NT2/D1 (cell line): ENCODE data around the gene SIL1.

Source experiments
- DNase-seq: peaks from one replicate; pipeline ENCODE4 v3.0.0-alpha.2; 2011; ENCODE audit warnings: low read depth, low spot score
- H3K27me3 ChIP-seq: 2 replicates; pipeline ENCODE4 v1.6.0; 2011; ENCODE audit warnings: mild to moderate bottlenecking; ENCODE audit not compliant: insufficient read length, insufficient read depth
- H3K36me3 ChIP-seq: 2 replicates; pipeline ENCODE4 v1.6.1; 2011; ENCODE audit warnings: mild to moderate bottlenecking, low read length, mixed read lengths; ENCODE audit not compliant: insufficient read depth, insufficient read length
- H3K4me1 ChIP-seq: 2 replicates; pipeline ENCODE4 v1.5.1; 2011; ENCODE audit not compliant: insufficient read depth, insufficient read length
- H3K4me3 ChIP-seq: 2 replicates; pipeline ENCODE4 v1.5.1; 2011; ENCODE audit warnings: low read depth; ENCODE audit not compliant: insufficient read length
- H3K9ac ChIP-seq: 2 replicates; pipeline ENCODE4 v1.6.0; 2011; ENCODE audit warnings: low read depth; ENCODE audit not compliant: insufficient read length
- H3K9me3 ChIP-seq: 2 replicates; pipeline ENCODE4 v1.5.1; 2011; ENCODE audit warnings: mild to moderate bottlenecking, low read length; ENCODE audit not compliant: insufficient read depth
- SUZ12 ChIP-seq: IDR thresholded peaks from 2 replicates; pipeline ENCODE4 v1.6.1; 2011; ENCODE audit not compliant: insufficient read length, insufficient read depth; ENCODE audit errors: extremely low read depth
- YY1 ChIP-seq: IDR thresholded peaks from 2 replicates; pipeline ENCODE4 v1.6.1; 2011; ENCODE audit not compliant: insufficient read length, insufficient read depth
- ZNF274 ChIP-seq: IDR thresholded peaks from 2 replicates; pipeline ENCODE4 v1.6.1; 2011; ENCODE audit warnings: mild to moderate bottlenecking, low read depth, low read length

Gene SIL1

DNA sequence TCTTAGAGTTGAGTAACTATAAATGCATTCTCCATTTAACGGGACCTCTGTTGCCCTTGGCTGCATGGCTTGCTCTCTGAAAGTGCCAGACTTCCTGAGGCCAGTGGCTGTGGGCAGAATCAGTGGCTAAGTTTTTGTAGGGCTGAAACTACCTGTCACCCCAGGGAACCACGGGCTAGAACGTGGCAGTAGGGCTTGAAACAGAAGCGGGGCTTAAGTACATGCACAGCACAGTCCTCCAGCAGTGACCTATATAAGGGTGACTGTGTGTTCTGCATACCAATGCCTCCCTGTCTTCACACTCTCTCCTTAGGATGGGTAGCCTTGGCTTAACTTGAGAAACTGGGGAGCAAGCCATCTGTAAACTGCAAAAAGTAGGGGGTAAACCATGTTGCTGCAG lies 279.5 kb downstream of the SIL1 start:
- Histone ChIP-seq H3K9ac (no peak overlapping the region), H3K36me3 (peaks cover 25% of the 10 kb centered on the region), H3K4me3 (no peak overlapping the region), H3K27me3 (no peaks in the 10 kb centered on the region), H3K9me3 (no peaks in the 10 kb centered on the region), H3K4me1 (peaks cover 3% of the 10 kb centered on the region)
- TF ChIP-seq YY1 (no peak), ZNF274 (no peak), SUZ12 (no peak)
- DNase-seq: no peak

DNA sequence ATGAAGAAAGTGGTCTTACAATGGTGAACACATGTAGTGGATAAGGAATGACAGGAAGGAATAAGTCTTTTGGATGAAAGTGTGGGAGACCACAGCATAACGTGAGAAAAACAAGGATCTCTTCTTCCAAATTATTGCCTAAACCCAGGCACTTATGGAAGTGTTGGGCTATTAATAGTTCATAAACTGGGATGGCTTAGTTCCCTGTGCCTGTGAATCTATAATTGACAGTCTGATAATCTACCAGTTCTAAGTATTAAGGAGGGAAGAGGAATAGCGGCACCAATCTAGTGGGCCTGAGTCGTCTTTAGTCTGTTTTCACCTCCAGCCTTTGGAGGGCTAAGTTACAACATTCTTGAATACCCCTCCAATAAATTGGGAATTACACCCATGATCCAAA lies 283.8 kb downstream of the SIL1 start:
- Histone ChIP-seq H3K27me3 (no peaks in the 10 kb centered on the region), H3K36me3 (peaks cover 27% of the 10 kb centered on the region), H3K9ac (no peak overlapping the region), H3K4me1 (peaks cover 3% of the 10 kb centered on the region), H3K4me3 (no peak overlapping the region), H3K9me3 (no peaks in the 10 kb centered on the region)
- no peak for DNase-seq
- TF ChIP-seq ZNF274: no peak
- no peak for TF ChIP-seq YY1
- no peak for TF ChIP-seq SUZ12

DNA sequence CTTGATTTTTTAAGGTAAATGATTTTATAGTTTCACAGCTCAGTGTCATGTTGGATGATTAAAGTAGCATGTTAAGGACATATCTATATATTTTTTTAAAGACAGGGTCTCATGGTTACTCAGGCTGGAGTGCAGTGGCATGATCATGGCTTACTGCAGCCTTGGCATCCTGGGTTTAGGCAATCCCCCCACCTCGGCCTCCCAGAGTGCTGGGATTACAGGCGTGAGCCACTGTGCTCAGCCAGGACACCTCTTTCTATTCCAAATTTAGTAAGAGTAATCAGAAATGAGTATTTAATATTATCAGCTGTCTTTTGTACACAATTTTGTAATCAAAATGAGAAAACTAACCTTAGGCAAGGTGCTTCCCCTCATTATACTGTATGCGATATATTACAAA lies 284.4 kb downstream of the SIL1 start:
- peaks cover 3% of the 10 kb centered on the region for H3K4me1 ChIP-seq
- H3K9ac ChIP-seq: no peak overlapping the region
- no peaks in the 10 kb centered on the region for H3K27me3 ChIP-seq
- H3K36me3 ChIP-seq: peaks cover 26% of the 10 kb centered on the region
- no peak for DNase-seq
- TF ChIP-seq SUZ12: no peak
- TF ChIP-seq YY1: no peak
- TF ChIP-seq ZNF274: no peak
- H3K9me3 ChIP-seq: no peaks in the 10 kb centered on the region
- H3K4me3 ChIP-seq: no peak overlapping the region

DNA sequence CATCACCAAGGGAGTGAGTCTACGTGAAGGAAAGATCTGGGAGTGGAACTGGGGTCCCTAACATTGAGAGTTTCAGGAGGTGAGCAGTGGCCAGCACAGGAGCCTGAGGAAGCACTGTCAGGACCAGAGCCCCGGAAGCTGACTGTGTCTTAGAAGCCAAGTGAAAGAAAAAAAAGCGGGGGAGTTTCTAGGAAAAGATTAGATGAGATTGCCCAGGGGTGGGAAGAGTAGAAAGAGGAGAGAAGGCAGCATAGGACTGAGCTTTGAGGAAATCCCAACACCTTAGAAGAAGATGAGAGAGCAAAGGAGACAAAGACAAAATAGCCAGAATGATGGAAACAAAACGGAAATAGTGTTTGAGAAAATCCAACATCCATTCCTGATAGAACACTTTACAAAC lies 286.1 kb downstream of the SIL1 start:
- DNase-seq: no peak
- no peaks in the 10 kb centered on the region for H3K4me1 ChIP-seq
- H3K9me3 ChIP-seq: no peaks in the 10 kb centered on the region
- H3K4me3 ChIP-seq: no peak overlapping the region
- peaks cover 24% of the 10 kb centered on the region for H3K36me3 ChIP-seq
- TF ChIP-seq SUZ12 (no peak), YY1 (no peak), ZNF274 (no peak)
- no peak overlapping the region for H3K9ac ChIP-seq
- H3K27me3 ChIP-seq: no peaks in the 10 kb centered on the region

- Histone ChIP-seq H3K4me1 (no peaks in the 10 kb centered on the region), H3K36me3 (peaks cover 24% of the 10 kb centered on the region), H3K9me3 (no peaks in the 10 kb centered on the region), H3K9ac (no peak overlapping the region), H3K27me3 (no peaks in the 10 kb centered on the region), H3K4me3 (no peak overlapping the region)
- TF ChIP-seq SUZ12 (no peak), ZNF274 (no peak), YY1 (no peak)
- DNase-seq: no peak
Observed at GRCh38 chr5:138911441-138911840, 286.7 kb downstream of the SIL1 start.

DNA sequence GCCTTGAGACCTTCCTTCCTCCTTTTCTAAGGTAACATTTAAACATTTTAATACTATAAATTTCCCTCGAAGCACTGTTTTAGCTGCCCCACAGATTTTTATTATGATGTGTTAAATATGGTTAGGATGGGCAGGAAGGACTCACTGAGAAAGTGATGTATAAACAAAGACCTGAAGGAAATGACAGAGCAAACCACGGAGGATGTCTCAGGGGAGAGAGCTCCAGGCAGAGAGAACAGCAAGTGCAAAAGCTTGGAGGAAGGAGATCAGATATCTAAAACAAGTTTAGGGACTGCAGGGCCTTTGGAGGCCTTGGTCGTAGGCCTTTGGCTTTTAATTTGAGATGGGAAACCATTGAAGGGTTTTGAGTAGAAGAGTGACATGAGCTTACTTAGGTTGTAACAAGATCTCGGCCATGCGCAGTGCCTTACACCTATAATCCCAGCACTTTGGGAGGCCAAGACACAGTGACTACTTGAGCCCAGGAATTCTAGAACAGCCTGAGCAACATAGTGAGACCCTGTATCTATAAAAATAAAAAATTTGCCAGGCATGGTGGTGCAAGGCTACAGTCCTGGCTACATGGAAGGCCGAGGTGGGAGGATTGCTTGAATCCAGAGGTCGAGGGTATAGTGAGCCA lies 287.5 kb downstream of the SIL1 start:
- Histone ChIP-seq H3K27me3 (no peaks in the 10 kb centered on the region), H3K4me1 (no peaks in the 10 kb centered on the region), H3K9me3 (no peaks in the 10 kb centered on the region), H3K36me3 (peaks cover 24% of the 10 kb centered on the region), H3K4me3 (no peak overlapping the region), H3K9ac (no peak overlapping the region)
- DNase-seq: no peak
- TF ChIP-seq SUZ12 (no peak), YY1 (no peak), ZNF274 (no peak)

DNA sequence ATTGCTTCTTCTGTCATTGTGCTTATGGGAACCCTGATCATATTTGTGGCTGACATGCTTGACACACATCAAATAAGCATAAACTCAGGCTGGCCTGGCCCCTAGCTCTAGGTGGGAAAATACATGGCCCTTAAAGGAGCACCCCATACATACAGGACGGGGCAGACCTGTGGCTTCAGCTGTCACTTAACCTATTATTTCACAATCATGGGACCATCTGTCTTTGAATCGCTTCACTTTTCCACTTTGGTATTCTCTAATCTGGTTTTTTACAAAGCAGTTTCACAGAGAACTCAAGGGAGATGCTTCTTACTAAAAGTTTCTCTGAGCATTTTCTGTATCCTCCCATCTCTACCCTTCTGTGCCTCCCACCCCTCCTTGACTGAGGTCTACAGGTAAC lies 288.4 kb downstream of the SIL1 start:
- Histone ChIP-seq H3K9me3 (no peaks in the 10 kb centered on the region), H3K4me3 (no peak overlapping the region), H3K36me3 (peaks cover 24% of the 10 kb centered on the region), H3K27me3 (no peaks in the 10 kb centered on the region), H3K4me1 (no peaks in the 10 kb centered on the region), H3K9ac (no peak overlapping the region)
- no peak for TF ChIP-seq YY1
- TF ChIP-seq ZNF274: no peak
- no peak for TF ChIP-seq SUZ12
- DNase-seq: no peak

DNA sequence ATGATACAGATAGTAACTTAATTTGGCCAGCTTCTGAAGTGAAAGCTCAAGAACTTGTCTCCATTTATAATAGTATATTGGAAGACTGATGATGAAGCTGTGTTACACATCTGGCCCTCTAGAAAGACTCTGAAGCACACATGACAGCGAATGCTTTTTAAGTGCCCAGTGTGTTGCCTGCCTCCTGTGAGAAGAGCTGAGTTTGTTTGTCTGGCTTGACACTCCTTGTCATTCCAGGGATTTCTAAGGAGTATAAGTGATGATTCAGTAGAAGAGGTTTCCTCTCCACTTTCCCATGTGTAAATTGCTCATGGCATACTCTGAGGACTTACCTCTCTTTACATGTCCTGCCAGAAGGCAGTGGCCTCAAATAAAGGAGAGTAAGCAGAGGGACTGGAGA lies 292.6 kb downstream of the SIL1 start:
- no peak for TF ChIP-seq ZNF274
- TF ChIP-seq YY1: no peak
- no peak for TF ChIP-seq SUZ12
- Histone ChIP-seq H3K4me3 (no peak overlapping the region), H3K27me3 (no peaks in the 10 kb centered on the region), H3K4me1 (no peaks in the 10 kb centered on the region), H3K9me3 (no peaks in the 10 kb centered on the region), H3K36me3 (peaks cover 25% of the 10 kb centered on the region), H3K9ac (no peak overlapping the region)
- no peak for DNase-seq
